Measurements from ENCODE around the gene PEX16. TPM values are rescaled to one million over a fixed set of nuclear protein-coding genes. Genes with fewer than 3 reads are reported as not detected.
A peak's percentile ranks its signal among the peaks of the same experiment; 100 is the strongest.
"Not testable (repeated sequence)": the region's sequence is repeated elsewhere in the genome, so short reads cannot be mapped to it uniquely, and the experiment has no call there.

The PEX16 gene
- total and polyA plus RNA-seq, 10 donors: 29.2 to 50.1 (median 34.9) TPM

- Histone ChIP-seq H3K4me1 (peaks cover 0 to 26% (median 11%) of the 10 kb centered on the region in 6 donors), H3K4me3 (no peak overlapping the region), H3K27ac (no peak overlapping the region), H3K27me3 (replicated peaks in 1 of 7) (no peaks in the 10 kb centered on the region), H3K36me3 (peaks cover 2 to 47% (median 40%) of the 10 kb centered on the region in 6 donors), H3K9me3 (no peaks in the 10 kb centered on the region)
- DNase-seq: no peak
- whole genome bisulfite sequencing, 5 donors: 72 to 92% (median 88%) methylated on average over 4 to 8 of the region's 8 CpGs
- TF ChIP-seq POLR2A (IDR thresholded peaks at IDR 0.05) (no peak), CTCF (IDR thresholded peaks at IDR 0.05 in 8 of 11, conservative IDR thresholded peaks at IDR 0.05 in 3 of 11) (no peak), POLR2AphosphoS5 (IDR thresholded peaks at IDR 0.05) (peak in 2 of 3 donors; percentile 14 to 68)
- intact Hi-C loops (cut with DNase I; ENCODE audit: low total_unique reads): no loop called here
Observed at GRCh38 chr11:45907911-45908370, 9.7 kb downstream of the PEX16 start.

GRCh38 chr11:45906965-45907611 lies 10.6 kb downstream of the PEX16 start, which contains the start of gene FREY1:
TSS of gene FREY1 (minus strand) at chr11:45907271. CDS start at chr11:45907245, 26 bp downstream.
- no peak for TF ChIP-seq CTCF (IDR thresholded peaks at IDR 0.05 in 8 of 11, conservative IDR thresholded peaks at IDR 0.05 in 3 of 11)
- TF ChIP-seq POLR2AphosphoS5 (IDR thresholded peaks at IDR 0.05): peak in 2 of 3 donors; percentile 38 to 71
- TF ChIP-seq POLR2A (IDR thresholded peaks at IDR 0.05): no peak
- Histone ChIP-seq H3K4me3 (no peak within 1 kb of the TSS), H3K27me3 (replicated peaks in 1 of 7) (no peaks in the 10 kb centered on the region), H3K9me3 (no peaks in the 10 kb centered on the region), H3K27ac (no peak within 1 kb of the TSS), H3K36me3 (peaks cover 2 to 38% (median 31%) of the 10 kb centered on the region in 6 donors), H3K4me1 (peaks cover 0 to 26% (median 11%) of the 10 kb centered on the region in 6 donors)
- 61 to 76% (median 74%) methylated on average over 9 to 18 of the region's 18 CpGs for WGBS, 5 donors
- intact Hi-C loops (cut with DNase I; ENCODE audit: low total_unique reads): no loop called here
- DNase-seq: no peak

- TF ChIP-seq CTCF (IDR thresholded peaks at IDR 0.05 in 8 of 11, conservative IDR thresholded peaks at IDR 0.05 in 3 of 11): no peak
- TF ChIP-seq POLR2AphosphoS5 (IDR thresholded peaks at IDR 0.05): peak; percentile 36 to 55 (median 38)
- TF ChIP-seq POLR2A (IDR thresholded peaks at IDR 0.05): no peak
- DNase-seq: no peak
- H3K27ac ChIP-seq: no peak overlapping the region
- H3K27me3 ChIP-seq (replicated peaks in 1 of 7): peaks cover 0 to 1% (median 0%) of the 10 kb centered on the region in 7 donors
- H3K4me3 ChIP-seq: no peak overlapping the region
- intact Hi-C loops (cut with DNase I; ENCODE audit: low total_unique reads): no loop called here
- no peaks in the 10 kb centered on the region for H3K9me3 ChIP-seq
- WGBS, 5 donors: 46 to 63% (median 54%) methylated on average over 16 to 19 of the region's 19 CpGs
- peaks cover 0 to 29% (median 22%) of the 10 kb centered on the region in 6 donors for H3K36me3 ChIP-seq
- peaks cover 0 to 26% (median 11%) of the 10 kb centered on the region in 6 donors for H3K4me1 ChIP-seq
Observed at GRCh38 chr11:45906096-45906682, 11.5 kb downstream of the PEX16 start.

GRCh38 chr11:45905576-45905975 lies 12.1 kb downstream of the PEX16 start:
- DNase-seq; H3K27me3 ChIP-seq (replicated peaks in 1 of 7); H3K4me3 ChIP-seq; intact Hi-C loops (cut with DNase I; ENCODE audit: low total_unique reads); H3K27ac ChIP-seq; H3K9me3 ChIP-seq: not testable (repeated sequence)
- Histone ChIP-seq H3K36me3 (peaks cover 0 to 23% (median 16%) of the 10 kb centered on the region in 6 donors), H3K4me1 (peaks cover 0 to 31% (median 12%) of the 10 kb centered on the region in 6 donors)
- WGBS, 5 donors: 14 to 49% (median 46%) methylated on average over 4 to 6 of the region's 6 CpGs

All from spleen (tissue), 11 donors.